D721Med (cell line): ENCODE measurements around the gene SETD1B.
"Not testable (repeated sequence)": the region's sequence is repeated elsewhere in the genome, so short reads cannot be mapped to it uniquely, and the experiment has no call there.

Experiments used
- DNase-seq: peaks from one replicate; pipeline ENCODE4 v3.0.0; 2011; ENCODE audit warnings: low spot score; ENCODE audit not compliant: insufficient read length
- FAIRE-seq: peaks from 2 replicates; lab custom pipeline; 2011; peaks lifted over from hg19 to GRCh38; lab: Jason Lieb, UNC
- TF ChIP-seq, protein P1 (sequence below): IDR thresholded peaks from 2 replicates; pipeline ENCODE4 v1.5.1; 2012; ENCODE audit warnings: mild to moderate bottlenecking, control low read depth; ENCODE audit not compliant: insufficient read depth; ENCODE audit errors: missing control alignments

The SETD1B gene

DNA sequence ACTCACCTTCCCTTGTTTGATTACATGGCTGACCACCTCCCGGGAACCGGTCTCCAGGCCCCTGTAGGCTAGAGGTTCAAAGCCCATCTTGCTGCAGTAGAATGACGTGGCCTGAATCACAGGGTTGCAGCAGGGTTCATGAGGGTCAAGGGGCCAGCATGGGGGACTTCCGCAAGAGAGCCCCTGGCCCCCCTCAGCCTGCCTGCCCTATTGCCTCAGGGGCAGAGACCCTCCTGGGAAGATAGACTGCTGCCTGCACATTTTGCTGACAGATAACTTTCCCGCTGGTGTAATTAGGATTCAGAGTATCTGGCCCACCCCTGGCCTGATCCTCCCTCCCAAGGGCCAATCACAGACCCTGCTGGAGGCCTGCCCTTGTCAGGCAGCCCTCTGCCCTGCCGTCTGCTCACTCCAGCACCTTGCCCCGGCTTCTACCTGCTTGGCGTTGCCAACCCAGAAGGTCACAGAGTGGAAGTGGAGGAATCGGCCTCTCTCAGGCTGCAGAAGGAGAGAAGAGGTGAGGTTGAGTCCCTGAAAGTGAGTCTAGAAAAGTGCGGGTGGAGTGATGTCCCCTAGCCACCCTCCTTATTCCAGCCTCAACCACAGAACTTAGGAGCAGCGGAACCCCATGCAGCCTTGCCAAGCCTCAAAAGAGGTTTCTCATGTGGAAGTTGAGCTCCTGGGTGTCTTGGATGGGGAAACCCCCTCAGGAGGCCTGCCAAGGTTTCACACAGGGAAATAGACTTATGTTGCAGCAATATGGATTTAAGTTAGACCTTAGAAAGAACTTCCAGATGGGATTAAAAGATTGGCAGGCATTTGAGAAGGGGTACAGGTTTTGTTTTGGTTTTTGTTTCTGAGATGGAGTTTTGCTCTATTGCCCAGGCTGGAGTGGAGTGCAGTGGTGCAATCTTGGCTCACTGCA lies 53.8 kb downstream of the SETD1B start:
- TF ChIP-seq, protein P1, sequence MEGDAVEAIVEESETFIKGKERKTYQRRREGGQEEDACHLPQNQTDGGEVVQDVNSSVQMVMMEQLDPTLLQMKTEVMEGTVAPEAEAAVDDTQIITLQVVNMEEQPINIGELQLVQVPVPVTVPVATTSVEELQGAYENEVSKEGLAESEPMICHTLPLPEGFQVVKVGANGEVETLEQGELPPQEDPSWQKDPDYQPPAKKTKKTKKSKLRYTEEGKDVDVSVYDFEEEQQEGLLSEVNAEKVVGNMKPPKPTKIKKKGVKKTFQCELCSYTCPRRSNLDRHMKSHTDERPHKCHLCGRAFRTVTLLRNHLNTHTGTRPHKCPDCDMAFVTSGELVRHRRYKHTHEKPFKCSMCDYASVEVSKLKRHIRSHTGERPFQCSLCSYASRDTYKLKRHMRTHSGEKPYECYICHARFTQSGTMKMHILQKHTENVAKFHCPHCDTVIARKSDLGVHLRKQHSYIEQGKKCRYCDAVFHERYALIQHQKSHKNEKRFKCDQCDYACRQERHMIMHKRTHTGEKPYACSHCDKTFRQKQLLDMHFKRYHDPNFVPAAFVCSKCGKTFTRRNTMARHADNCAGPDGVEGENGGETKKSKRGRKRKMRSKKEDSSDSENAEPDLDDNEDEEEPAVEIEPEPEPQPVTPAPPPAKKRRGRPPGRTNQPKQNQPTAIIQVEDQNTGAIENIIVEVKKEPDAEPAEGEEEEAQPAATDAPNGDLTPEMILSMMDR: no peak
- FAIRE-seq (no peak), DNase-seq (no peak)

DNA sequence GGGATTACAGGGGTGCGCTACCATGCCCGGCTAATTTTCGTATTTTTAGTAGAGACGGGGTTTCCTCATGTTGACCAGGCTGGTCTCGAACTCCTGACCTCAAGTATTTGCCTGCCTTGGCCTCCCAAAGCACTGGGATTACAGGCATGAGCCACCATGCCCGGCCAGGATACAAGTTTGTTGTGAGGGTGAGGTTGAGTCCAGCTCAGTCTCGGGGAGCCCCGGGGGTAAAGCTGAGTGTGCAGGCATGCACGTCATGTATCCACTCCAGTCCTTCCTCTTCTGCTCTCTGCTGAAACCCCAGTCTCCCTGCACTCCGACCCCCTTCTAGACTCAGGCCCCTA lies 54.5 kb downstream of the SETD1B start:
- FAIRE-seq (no peak), DNase-seq (no peak)
- TF ChIP-seq, protein P1: no peak

DNA sequence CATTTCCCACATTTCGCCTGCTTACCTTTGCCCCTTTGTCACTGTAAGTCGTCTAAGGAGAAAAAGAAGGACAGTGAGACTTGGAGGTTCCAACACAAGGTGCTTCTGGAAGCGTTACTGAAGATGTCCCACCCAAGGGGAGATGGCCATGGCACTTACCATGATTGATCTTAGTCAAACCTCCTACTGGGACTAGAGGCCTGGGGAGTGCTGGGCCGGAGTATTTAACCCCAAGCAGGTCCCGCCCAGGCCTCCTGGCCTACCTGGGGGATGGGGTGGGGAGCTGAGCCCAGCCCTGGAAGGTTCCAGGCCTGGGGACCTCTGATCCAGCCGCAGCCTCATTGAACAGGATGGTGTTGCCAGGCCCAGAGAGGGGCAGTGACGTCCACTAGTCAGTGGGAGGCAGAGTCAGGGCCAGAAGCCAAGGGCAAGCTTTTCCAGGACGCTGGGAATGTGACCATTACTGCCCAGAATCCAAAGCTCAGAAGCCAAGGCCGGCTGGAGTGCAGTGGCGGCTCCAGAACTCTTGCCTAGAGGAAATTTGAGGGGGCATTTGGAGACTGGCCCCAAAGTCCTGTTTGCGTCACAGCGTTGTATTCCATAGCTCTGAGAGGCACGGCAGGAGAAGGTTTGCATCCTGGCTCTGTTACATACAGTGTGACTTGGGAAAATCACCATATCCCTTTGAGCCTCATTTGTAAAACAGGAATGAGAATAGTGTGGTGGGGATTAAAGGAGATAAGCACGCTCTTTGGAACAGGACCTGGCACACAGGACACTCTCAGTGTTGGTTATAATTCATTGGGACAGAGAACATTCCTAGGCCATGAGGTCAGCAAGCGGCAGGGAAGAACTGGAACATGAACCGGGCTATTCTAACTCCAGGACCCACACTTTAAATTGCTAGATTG lies 55.1 kb downstream of the SETD1B start, which contains the start of gene HPD:
TSS of gene HPD (minus strand) at position 198 of the 911 bp plus-strand sequence. CDS start at position 162, 36 bp downstream.
- TF ChIP-seq, protein P1: no peak
- no peak for DNase-seq
- no peak for FAIRE-seq

DNA sequence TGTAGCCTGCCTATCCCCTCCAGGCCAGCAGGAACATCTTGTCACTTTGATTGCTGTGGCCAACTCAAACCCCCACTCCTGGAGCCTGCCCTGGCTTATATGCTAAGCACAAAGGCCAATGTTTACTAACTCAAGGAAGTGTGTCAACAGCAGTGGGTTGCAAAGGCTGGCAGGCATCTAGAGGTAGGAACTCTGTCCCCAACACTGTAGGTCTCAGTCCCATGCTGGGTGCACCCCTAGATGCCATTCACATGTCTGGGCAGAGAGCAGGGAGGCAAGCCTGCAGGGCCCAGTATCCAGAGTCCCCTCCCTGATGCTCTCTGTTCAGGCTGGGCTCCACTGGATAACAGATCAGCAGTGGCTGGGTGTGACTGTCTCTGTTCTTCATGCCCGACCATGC lies 56.4 kb downstream of the SETD1B start:
- DNase-seq: no peak
- FAIRE-seq: no peak

DNA sequence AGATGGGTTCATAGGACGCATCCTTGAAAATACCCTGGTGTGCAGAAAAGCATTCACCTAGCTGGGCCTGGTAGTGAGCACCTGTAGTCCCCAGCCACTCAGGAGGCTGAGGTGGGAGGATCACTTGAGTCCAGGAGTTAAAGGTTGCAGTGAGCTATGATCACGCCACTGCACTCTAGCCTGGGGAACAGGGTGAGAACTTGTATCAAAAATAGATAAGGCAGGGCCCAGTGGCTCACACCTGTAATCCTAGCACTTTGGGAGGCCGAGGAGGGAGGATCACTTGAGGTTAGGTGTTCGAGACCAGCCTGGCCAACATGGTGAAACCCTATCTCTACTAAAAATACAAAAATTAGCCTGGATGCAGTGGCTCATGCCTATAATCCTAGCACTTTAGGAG lies 56.9 kb downstream of the SETD1B start:
- not testable (repeated sequence) for FAIRE-seq, DNase-seq

More for the DNA sequence above, 56.4 kb downstream of the SETD1B start:
- TF ChIP-seq, protein P1: no peak

DNA sequence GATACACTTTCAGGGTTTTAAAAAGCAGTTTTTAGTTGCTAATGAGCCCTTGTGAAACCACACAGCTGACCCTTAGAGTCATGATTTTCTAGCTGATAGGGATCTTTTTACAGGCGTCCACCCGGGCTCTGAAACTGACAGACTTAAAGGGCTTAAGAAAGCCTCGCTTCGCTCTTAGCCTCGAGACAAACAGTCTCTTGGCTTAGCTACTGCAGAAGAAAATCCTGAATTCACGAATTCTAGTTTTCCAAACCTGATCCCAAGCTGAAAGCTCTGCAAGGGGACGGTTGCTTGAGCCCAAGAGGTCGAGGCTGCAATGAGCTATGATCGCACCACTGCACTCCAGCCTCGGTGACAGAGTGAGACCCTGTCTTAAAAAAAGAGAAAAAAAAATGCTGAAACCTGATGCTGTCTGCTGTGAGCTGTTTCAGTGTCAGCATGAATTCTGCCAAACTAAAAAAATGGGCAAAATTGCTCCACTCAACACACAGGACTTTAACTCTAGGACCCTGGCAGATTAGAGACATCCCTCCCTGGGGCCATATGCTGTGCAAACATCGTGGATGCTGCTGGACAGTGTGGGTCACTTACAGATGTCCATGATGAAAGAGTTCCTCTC lies 57.9 kb downstream of the SETD1B start:
- TF ChIP-seq, protein P1: no peak
- FAIRE-seq (no peak), DNase-seq (no peak)

DNA sequence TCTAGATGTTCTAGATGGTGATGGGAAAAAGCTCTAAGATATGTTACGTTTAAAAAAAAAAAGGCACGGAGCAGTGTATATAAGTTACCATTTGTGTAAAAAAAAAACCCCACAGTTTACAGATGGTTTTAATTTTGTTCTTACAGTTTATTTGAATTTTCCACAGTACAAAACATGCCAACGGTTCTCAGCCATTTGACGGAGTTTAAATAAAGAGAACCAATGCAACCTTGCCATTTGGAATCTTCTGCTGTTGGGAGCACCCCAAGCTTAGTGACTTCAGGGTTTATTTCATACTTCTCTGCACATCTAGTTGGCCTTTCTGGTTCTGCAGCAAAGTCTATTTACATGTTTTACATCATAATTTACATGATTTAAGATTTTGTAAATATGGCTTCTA lies 62.5 kb downstream of the SETD1B start:
- FAIRE-seq: no peak
- TF ChIP-seq, protein P1: no peak
- DNase-seq: no peak

DNA sequence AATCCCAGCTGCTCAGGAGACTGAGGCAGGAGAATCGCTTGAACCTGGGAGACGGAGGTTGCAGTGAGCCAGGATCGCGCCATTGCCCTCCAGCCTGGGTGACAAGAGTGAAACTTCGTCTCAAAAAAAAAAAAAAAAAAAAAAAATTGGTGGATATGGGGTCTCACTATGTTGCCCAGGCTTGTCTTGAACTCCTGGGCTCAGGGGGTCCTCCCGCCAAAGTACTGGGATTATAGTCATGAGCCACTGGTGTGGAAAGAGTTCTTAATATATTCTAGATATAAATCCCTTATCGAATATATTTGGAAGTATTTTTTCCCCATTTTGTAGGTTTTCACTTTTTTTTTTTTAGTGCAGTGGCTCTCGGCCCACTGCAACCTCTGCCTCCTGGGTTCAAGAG lies 65.4 kb downstream of the SETD1B start:
- FAIRE-seq, DNase-seq: not testable (repeated sequence)
